Non-pigmented ciliary epithelial cell (primary cell): ENCODE results near the gene TET2.
A peak's percentile ranks its signal among the peaks of the same experiment; 100 is the strongest.

Experiments used
- DNase-seq: peaks from one replicate; pipeline ENCODE4 v3.0.0-alpha.2; 2010; ENCODE audit warnings: low read depth

TET2 gene

DNA sequence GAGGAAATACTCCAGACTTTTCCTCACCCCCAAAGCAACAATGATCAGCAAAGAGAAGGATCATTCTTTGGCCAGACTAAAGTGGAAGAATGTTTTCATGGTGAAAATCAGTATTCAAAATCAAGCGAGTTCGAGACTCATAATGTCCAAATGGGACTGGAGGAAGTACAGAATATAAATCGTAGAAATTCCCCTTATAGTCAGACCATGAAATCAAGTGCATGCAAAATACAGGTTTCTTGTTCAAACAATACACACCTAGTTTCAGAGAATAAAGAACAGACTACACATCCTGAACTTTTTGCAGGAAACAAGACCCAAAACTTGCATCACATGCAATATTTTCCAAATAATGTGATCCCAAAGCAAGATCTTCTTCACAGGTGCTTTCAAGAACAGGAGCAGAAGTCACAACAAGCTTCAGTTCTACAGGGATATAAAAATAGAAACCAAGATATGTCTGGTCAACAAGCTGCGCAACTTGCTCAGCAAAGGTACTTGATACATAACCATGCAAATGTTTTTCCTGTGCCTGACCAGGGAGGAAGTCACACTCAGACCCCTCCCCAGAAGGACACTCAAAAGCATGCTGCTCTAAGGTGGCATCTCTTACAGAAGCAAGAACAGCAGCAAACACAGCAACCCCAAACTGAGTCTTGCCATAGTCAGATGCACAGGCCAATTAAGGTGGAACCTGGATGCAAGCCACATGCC lies 89.7 kb downstream of the TET2 start:
- DNase-seq: no peak

DNA sequence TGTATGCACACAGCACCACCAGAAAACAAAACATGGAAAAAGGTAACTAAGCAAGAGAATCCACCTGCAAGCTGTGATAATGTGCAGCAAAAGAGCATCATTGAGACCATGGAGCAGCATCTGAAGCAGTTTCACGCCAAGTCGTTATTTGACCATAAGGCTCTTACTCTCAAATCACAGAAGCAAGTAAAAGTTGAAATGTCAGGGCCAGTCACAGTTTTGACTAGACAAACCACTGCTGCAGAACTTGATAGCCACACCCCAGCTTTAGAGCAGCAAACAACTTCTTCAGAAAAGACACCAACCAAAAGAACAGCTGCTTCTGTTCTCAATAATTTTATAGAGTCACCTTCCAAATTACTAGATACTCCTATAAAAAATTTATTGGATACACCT lies 90.2 kb downstream of the TET2 start:
- DNase-seq: no peak

DNA sequence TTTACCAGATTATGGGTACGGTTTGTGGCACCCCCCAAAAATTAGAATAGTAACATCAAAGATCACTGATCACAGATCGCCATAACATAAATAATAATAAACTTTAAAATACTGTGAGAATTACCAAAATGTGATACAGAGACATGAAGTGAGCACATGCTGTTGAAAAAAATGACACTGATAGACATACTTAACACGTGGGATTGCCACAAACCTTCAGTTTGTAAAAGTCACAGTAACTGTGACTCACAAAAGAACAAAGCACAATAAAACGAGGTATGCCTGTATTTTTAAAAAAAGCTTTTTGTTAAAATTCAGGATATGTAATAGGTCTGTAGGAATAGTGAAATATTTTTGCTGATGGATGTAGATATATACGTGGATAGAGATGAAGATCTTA lies 93.4 kb downstream of the TET2 start:
- no peak for DNase-seq

DNA sequence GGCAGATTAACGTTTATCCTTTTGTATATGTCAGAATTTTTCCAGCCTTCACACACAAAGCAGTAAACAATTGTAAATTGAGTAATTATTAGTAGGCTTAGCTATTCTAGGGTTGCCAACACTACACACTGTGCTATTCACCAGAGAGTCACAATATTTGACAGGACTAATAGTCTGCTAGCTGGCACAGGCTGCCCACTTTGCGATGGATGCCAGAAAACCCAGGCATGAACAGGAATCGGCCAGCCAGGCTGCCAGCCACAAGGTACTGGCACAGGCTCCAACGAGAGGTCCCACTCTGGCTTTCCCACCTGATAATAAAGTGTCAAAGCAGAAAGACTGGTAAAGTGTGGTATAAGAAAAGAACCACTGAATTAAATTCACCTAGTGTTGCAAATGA lies 94.8 kb downstream of the TET2 start:
- no peak for DNase-seq

DNA sequence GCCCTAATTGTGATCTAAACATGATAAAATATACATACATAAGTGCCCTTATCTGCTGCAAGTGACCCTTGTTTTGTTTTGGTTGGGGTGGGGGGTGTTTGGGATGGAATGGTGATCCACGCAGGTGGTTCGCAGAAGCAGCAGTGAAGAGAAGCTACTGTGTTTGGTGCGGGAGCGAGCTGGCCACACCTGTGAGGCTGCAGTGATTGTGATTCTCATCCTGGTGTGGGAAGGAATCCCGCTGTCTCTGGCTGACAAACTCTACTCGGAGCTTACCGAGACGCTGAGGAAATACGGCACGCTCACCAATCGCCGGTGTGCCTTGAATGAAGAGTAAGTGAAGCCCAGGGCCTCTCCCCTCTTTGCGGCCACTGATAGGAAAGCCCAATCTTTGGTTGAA lies 96.8 kb downstream of the TET2 start:
- DNase-seq: no peak

DNA sequence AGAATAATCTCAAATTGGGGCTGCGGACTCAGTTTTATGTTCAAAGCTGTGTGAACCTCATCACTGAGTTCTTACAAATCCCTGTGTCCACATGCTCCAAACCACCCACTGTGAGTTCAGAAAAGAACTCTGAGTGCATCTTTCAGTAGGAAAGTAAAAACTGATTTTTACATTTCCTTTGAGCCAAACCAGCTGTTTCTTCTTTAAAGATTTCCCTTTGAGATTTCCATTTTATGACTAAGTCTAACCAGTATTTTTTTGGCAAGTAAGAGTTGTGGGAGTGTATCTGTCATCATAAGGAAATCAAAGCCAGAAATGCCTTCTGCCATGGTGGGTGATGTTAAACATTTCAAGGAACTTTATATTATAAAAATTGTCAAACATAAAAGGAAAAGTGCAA lies 100.0 kb downstream of the TET2 start:
- DNase-seq: peak; percentile 52

DNA sequence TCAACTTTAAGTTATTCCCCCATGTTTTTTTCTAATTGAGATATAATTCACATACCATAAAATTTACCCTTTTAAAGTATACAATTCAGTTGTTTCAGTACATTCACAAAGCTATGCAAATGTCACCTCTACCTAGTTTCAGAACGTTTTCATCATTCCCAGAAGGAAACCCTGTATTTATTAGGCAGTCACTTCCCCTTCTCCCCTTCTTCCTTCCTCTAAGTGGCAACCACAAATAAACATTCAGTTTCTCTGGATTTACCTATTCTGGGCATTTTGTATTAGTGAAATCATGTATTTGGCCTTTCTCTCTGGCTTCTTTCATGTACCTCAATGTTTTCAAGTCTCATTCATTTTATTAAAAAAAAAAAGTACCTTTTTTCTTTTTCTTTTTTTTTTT lies 101.9 kb downstream of the TET2 start:
- DNase-seq: no peak

DNA sequence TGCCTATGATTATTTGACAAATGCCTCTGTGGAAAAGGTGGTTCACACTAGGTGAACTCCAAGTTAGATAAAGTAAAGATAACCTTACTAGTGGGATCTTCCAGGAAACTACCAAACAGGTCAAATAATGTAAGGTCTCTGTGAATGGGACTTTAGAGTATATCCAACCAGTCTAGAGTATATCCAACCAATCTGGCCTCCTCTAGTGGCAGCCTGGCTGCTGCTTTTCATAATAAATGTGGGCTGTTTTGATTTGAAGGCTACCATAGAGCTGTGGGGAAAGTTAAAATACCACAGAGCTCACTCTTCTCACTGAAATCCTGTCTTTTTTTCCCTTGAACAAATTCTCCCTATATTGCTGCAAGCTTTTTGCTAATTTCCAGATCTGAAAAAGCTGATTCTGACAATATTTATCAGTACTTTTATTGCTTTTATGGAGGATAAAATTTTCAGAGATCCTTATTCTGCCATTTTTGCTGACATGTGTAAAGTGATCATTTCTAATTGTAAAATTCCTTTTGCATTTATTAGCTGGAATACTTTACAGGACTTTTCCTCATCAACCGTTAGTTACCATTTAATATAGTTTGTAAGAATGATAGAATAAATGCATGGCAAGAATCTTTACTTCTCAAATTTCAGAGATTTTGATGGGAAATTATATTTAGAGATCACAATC lies 111.3 kb downstream of the TET2 start:
- DNase-seq: no peak

DNA sequence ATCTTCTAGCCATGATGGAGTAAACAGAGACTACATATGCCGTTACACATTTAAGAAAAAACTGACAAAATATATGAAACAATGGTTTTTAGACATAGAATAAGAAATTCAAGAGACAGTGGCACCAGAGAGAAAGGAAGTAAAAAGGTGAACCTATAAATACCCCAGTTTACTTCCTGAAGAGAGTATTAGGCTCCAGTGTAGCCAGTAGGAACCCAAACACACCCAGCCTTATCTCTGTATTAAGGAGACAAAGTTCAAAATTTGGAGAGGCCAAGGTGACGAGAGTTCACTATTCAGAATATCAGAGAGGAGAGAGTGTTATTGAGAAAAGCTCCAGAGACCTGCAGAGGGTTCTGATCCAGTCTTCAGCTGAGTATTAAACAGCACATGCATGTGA lies 119.0 kb downstream of the TET2 start:
- DNase-seq: no peak

DNA sequence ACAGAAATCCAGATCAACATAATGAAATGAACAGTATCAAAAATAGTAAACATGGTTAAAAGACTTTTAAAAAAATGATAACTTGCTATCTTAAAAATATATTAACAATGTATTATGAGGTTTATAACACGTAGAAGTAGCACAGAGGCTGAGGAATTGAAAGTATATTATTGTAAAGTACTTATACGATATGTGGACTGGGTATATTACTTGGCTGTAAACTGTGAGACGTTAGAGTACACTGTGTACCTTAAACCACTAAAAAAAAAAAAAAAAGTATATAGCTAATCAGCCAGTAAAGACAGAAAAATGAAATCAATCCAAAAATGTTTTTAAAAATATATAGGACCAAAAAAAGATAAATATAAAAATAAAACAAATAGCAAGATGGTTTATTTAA lies 120.6 kb downstream of the TET2 start:
- no peak for DNase-seq

DNA sequence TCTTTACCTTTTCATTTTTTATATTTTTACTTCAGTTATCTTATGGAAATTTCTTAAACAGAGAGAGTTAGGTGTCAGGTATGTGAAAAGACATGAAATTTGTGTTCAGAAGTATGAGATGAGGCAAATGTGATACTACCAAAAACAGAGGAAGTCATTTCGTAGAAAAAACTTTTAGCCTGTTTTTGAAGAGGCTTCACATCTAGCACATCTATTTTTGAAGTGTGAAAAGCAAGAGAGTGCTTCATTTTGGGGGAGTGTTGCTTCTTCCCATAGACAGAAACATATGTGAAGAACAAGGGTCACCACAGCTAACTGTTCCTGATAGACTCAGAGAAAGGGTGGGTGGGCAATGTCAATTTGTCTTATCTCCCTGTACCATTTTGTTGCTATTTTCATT lies 125.3 kb downstream of the TET2 start:
- DNase-seq: no peak

DNA sequence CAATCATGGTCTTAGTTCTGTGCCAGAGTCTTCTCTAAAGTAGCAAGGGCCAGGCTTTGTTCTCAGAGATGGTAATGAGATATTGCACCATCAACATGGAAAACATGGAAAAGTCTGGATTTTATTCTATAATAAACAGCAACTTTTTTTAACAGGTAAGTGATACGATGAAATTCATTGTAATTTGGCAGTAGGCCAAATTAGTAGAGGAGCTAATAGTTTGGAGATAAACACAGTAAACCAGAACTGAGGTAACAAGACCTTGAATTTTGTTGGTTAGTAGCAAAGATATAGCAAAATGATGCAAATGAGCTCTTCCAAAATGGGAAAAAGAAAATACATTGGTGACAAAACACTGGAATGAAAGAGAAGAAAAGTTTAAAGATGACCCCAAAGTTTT lies 126.6 kb downstream of the TET2 start:
- no peak for DNase-seq

DNA sequence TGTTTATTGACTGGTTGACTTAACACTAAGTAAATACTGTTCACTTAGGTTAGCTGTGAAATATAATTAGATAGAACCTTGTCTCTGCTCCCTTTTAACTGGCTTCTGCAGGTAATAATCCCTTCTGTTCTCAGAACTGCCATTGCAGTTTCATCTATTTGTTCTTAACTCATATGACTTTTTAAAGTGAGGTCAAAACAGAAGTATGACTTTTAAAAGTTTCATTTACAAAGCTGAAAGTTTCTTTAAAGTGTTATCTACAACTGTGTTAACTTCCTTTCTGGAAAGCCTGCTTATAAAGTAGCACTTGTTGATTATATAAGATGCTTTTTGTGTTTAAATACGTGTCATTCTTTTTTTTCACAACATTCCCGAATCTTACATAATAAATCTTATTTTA lies 127.4 kb downstream of the TET2 start:
- DNase-seq: no peak

DNA sequence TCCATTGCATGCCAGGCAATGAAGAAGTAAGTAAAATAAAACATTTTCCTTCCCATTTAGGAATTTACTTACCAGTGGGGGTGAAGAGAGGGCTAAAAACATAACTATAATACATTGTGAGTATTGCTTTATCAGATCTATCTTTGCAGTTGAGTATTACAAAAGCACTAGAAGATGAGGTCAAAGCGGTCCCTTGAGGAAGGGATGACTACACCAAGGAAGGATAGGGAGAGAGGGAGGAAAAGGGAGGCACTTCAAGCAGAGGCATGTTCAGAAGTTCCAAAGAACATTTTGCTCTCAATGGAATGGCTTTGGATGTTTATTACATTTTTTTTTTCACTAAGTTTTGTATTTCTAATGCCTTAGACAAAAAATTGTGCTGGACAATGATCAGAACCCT lies 127.8 kb downstream of the TET2 start:
- no peak for DNase-seq

DNA sequence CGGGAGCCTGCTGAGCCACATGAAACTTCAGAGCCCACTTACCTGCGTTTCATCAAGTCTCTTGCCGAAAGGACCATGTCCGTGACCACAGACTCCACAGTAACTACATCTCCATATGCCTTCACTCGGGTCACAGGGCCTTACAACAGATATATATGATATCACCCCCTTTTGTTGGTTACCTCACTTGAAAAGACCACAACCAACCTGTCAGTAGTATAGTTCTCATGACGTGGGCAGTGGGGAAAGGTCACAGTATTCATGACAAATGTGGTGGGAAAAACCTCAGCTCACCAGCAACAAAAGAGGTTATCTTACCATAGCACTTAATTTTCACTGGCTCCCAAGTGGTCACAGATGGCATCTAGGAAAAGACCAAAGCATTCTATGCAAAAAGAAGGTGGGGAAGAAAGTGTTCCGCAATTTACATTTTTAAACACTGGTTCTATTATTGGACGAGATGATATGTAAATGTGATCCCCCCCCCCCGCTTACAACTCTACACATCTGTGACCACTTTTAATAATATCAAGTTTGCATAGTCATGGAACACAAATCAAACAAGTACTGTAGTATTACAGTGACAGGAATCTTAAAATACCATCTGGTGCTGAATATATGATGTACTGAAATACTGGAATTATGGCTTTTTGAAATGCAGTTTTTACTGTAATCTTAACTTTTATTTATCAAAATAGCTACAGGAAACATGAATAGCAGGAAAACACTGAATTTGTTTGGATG lies 129.9 kb downstream of the TET2 start:
- no peak for DNase-seq

DNA sequence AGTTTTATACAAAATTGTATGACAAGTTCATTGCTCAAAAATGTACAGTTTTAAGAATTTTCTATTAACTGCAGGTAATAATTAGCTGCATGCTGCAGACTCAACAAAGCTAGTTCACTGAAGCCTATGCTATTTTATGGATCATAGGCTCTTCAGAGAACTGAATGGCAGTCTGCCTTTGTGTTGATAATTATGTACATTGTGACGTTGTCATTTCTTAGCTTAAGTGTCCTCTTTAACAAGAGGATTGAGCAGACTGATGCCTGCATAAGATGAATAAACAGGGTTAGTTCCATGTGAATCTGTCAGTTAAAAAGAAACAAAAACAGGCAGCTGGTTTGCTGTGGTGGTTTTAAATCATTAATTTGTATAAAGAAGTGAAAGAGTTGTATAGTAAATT lies 131.0 kb downstream of the TET2 start:
- no peak for DNase-seq

DNA sequence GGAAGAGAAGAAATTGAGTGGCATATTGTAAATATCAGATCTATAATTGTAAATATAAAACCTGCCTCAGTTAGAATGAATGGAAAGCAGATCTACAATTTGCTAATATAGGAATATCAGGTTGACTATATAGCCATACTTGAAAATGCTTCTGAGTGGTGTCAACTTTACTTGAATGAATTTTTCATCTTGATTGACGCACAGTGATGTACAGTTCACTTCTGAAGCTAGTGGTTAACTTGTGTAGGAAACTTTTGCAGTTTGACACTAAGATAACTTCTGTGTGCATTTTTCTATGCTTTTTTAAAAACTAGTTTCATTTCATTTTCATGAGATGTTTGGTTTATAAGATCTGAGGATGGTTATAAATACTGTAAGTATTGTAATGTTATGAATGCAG lies 132.6 kb downstream of the TET2 start:
- DNase-seq: no peak

DNA sequence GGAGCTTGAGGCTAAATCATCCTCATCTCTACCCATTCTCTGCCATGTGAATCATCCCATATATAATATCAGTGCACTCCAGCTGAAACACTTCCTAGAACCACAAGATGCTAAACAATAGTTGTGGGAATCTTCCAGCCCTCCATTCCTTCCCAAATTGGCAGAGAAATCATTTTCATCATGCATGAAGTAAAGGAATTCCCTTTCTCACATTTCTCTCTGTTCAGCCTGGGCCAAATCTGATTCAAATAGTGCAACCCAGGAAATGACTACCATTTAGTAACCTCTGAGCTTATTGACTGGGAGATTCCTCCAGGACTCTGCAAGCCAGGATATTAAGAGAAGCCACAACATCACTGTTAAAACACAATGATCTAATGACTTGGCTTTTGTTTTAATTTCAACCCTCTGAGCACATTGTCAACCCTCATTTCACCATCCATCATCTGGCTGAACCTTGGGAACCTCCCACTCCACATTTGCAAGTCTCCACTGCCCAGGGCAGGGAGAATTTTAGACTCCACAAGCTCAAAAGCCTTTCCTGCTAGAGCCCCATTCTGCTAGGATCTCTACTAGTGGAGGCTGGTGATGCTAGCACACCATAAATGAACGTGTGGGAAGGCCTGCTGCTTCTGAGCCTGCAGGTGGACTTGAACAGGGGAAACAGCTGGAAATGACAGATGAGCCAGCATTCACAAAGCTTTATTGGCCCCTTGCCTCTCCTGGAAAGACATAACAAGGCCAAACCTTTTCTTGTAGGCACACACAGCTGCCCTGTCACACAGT lies 133.9 kb downstream of the TET2 start:
- DNase-seq: peak; percentile 81

DNA sequence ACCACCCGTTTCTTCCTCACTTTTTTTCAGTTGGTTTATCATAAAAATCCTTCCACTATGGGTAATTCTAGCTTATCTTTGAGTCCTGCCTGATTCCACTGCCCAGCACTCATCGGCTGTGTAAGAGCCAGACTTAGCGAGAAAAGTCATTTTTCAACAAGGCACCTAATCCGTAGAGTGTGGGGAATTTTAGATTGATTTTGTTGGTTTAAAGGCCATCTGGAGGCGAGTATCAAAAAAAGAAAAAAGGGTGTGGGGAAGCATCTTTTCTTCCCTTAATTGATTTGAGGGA lies 134.4 kb downstream of the TET2 start:
- DNase-seq: no peak

DNA sequence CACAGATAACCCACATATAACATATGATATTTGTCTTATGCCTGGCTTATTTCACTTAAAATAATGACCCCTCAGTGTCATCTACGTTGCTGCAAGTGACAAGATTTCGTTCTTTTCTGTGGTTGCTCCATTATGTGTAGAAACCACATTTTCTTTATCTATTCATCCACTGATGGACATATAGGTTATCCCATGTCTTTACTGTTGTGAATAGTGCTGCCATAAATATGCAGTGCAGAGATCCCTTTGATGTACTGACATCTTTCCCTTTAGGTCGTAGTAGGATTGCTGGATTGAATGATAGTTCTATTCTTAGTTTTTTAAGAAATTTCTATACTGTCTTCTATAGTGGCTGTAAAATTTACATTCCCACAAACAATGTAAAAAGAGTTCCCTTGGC lies 135.8 kb downstream of the TET2 start:
- DNase-seq: no peak

DNA sequence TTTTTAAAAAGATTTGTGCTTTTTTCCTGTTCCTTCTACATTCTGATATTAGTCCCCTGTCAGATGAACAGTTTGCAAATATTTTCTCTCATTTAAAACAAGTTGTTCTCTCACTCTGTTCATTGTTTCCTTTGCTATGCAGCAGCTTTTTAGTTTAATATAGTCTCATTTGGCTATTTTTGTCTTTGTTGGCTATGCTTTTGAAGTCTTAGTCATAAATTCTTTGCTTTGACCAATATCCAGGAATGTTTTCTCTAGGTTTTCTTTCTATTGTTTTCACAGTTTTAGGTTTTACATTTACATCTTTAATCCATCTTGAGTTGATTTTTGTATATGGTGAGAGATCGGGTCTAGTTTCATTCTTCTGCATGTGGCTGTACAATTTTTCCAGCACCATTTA lies 136.8 kb downstream of the TET2 start:
- DNase-seq: peak; percentile 8

DNA sequence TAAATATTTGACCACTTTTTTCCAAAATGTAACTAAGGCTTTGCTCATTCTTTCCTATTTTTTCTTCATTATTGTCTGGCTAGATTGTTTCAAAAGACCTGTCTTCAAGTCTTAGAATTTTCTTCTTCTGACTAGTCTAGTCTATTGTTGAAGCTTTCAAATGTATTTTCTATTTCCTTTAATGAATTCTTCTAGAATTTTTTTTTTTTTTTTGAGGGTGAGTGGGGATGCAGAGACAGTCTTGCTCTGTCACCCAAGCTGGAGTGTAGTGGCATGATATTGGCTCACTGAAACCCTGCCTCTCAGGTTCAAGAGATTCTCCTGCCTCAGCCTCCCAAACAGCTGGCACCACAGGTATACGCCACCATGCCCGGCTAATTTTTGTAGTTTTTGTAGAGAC lies 141.4 kb downstream of the TET2 start:
- no peak for DNase-seq

DNA sequence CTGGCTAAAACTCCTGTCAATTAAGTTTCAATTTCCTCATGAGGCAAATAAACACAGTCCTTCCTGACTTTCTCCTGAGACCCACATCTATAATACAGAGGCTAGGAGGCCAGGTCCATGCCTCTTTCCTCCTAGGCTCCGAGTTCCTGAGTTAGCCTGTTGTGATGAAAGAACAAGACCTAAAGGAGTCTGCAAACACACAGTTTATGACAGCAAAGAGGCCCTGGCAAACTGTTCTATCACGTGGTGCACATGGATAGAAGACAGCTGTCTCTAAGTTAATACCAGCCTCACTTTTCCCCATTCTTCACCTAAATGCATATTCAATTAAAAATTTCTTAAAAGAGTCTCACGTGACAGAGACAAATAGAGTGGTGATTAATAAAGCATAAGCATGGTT lies 145.2 kb downstream of the TET2 start:
- DNase-seq: no peak
